Fibroblast of skin of back (primary cell): ENCODE data around the gene NSUN3. TPM values are rescaled to one million over a fixed set of nuclear protein-coding genes. Genes with fewer than 3 reads are reported as not detected.
A peak's percentile ranks its signal among the peaks of the same experiment; 100 is the strongest.
"Not testable (repeated sequence)": the region's sequence is repeated elsewhere in the genome, so short reads cannot be mapped to it uniquely, and the experiment has no call there.

Experiments used
- DNase-seq: peaks from one replicate; pipeline ENCODE4 v3.0.0-alpha.2; 2013
- polyA plus RNA-seq, 2 experiments: library from polyadenylated mRNA; unstranded; fragments of 120-200 nt; gene quantifications; one replicate each; pipeline ENCODE4 v1.2.1, GENCODE V29; 2013; ENCODE audit not compliant: insufficient read length in 2 of 2

The NSUN3 gene
- polyA plus RNA-seq (2013, experiment 1 of 2; ENCODE audit: insufficient read length): 5.6 TPM
- polyA plus RNA-seq (2013, experiment 2 of 2; ENCODE audit: insufficient read length): 6.4 TPM

GRCh38 chr3:94062513-94063404, at the start of gene NSUN3, which contains the start of gene DHFR2:
Gene NSUN3, plus strand, starts transcription at chr3:94063061. Its CDS starts 66 bp downstream, at chr3:94063127.
Gene DHFR2, minus strand, starts transcription at chr3:94062916. Its CDS starts 1,405 bp downstream, at chr3:94061511.
- DNase-seq: peak; percentile 99

- no peak for DNase-seq
Observed at GRCh38 chr3:94015025-94015424, 47.8 kb upstream of the NSUN3 start.

GRCh38 chr3:94019659-94020058, 43.2 kb upstream of the NSUN3 start:
- no peak for DNase-seq

GRCh38 chr3:94020293-94020692, 42.6 kb upstream of the NSUN3 start:
- DNase-seq: no peak

DNA sequence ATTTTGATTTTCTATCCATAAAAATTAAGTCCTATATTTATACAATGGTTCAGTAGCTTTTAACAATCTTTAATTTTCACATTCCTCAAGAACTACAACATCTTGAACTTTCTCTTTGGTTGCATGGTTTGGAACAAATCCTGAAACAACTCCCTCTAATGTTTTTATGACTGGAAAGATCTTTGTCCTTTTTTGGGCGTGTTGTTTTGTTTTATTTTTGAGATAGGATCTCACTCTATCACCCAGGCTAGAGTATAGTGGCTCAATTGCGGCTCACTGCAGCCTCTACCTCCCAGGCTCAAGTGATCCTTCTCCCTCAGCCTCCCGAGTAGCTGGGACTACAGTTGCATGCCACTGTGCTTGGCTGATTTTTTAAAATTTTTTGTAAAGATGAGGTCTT, 38.5 kb upstream of the NSUN3 start:
- DNase-seq: peak; percentile 68

DNA sequence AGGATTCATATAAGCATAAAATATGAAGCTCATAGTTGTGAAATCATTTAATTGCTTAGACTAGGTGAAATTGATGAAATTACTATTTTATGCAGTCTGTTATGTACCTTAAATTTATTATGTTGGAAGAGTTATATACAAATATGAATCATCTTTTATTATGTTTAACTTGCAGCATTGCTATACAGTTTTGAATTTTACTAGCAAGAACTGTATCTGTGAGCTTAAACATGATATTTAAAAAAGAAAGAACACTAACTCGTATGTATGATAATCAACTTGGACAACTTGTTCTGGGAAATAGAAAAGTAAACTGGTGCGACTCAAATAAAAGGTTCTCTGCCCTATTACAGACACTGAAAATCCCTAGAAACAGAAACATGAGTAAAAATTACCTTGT, 36.2 kb upstream of the NSUN3 start:
- DNase-seq: no peak

- DNase-seq: no peak
Observed at GRCh38 chr3:94028093-94028837, 34.6 kb upstream of the NSUN3 start, which contains the start of gene STX19. Gene STX19, minus strand, starts transcription at chr3:94028597. Its CDS starts 13,328 bp downstream, at chr3:94015269.

DNA sequence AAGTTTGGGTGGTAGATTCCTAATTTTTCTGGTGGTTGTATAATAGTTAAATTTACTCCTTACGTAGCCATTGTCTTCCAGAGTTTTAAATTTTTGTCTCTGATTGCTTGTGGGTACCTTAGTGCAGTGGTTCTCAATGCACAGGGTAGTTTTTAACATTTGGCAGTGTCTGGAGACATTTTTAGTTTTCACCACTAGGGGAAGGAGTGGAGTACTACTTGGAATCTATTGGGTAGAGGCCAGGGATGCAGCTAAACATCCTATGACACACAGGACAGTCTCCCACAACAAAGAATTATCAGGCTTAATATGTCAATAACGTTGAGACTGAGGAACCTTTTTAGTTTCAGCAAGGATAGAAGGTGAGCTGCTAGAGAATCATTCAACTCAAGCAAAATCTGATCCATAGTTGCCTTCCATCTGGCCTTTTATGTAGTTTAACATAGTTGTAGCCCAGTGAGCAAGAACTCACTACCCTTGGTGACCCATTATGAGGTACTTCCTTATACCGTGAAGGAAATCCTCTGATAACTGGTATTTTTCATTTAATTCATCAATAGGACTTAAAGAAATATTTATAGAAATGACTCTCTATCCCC, 25.9 kb upstream of the NSUN3 start:
- DNase-seq: peak; percentile 57

- no peak for DNase-seq
Observed at GRCh38 chr3:94043285-94043684, 19.6 kb upstream of the NSUN3 start.

DNA sequence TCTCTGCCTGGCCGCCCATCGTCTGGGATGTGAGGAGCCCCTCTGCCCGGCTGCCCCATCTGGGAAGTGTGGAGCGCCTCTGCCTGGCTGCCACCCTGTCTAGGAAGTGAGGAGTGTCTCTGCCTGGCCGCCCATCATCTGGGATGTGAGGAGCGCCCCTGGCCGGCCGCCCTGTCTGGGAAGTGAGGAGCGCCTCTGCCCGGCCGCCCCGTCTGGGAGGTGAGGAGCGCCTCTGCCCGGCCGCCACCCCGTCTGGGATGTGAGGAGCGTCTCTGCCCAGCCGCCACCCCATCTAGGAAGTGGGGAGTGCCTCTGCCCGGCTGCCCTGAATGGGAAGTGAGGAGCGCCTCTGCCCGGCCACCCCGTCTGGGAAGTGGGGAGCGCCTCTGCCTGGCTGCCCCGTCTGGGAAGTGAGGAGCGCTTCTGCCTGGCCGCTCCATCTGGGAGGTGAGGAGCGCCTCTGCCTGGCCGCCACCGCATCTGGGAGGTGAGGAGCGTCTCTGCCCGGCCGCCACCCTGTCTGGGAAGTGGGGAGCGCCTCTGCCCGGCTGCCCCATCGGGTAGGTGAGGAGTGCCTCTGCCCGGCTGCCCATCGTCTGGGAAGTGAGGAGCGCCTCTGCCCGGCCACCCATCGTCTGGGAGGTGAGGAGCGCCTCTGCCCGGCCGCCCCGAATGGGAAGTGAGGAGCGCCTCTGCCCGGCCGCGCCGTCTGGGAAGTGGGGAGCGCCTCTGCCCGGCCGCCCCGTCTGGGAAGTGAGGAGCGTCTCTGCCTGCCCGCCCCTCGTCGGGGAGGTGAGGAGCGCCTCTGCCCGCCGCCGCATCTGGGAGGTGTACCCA, 18.5 kb upstream of the NSUN3 start:
- DNase-seq: not testable (repeated sequence)

GRCh38 chr3:94046533-94046932, 16.3 kb upstream of the NSUN3 start:
- DNase-seq: no peak

DNA sequence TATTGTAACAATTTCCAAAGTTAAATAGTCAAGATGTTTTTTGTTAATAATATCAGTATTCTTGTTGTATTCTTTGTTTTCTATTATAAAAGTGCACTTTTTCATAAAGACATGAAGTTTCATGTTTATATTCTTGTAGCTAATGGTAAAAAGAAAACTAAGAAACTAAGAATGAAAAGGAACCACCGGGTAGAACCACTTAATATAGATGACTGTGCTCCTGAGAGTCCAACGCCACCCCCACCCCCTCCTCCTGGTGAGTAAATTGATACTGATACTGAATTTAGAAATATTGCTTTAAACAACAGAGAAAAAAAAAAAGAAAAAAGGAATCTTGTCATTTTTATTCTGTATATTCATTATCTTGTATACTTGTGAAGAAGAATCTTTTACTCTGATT, 13.6 kb upstream of the NSUN3 start:
- no peak for DNase-seq

GRCh38 chr3:94050546-94050945, 12.3 kb upstream of the NSUN3 start:
- no peak for DNase-seq

GRCh38 chr3:94061297-94061696, 1.6 kb upstream of the NSUN3 start:
- no peak for DNase-seq

DNA sequence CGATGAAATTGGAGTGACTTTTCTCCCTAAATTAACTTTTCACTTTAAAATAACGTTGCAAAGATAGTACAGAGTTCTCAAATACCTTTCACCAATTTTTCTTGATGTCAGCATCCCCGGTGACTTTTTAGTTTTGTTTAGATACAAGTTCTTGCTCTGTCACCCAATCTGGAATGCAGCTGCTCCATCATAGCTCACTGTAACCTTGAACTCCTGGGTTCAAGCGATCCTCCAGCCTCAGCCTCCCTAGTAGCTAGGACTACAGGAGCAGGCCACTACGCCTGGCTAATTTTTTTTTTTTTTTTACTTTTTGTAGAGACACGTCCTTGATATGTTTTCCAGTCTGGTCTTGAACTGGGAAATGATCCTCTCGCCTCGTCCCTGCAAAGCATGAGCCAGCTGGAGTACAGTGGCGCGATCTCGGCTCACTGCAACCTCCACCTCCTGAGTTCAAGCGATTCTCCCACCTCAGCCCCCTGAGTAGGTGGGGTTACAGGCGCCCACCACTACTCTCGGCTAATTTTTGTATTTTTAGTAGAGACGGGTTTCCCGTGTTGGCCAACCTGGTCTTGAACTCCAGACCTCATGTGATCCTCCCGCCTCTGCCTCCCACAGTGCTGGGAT, 747 bp downstream of the NSUN3 start:
- DNase-seq: peak; percentile 7

DNA sequence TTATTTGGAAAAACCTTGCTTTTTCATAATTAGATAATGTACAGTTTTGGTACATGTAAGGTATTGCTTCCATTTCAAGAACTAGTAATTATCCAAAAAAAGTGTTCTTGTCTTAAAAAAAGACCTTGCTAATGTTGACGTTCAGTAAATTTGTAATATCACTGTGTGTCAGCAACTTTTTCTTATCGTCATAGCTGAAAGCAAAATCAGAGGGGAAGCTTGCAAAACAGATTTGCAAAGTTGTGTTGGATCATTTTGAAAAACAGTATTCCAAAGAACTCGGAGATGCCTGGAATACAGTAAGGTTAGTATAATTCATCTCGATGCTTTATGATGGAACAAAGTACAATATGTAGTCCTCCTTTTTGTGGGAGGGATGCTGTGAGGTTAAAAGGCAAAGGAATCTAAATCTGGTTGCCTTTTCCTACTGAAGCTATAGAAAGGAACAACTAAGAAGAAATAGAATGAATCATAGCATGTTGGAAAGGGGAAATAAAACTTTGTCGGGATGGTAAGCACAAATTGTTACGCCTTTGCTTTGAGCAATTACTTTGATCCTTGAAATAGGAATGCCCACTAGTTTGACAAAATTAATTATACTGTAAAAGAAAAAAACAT, 1.5 kb downstream of the NSUN3 start:
- DNase-seq: no peak

GRCh38 chr3:94065122-94065521, 2.3 kb downstream of the NSUN3 start:
- DNase-seq: no peak

DNA sequence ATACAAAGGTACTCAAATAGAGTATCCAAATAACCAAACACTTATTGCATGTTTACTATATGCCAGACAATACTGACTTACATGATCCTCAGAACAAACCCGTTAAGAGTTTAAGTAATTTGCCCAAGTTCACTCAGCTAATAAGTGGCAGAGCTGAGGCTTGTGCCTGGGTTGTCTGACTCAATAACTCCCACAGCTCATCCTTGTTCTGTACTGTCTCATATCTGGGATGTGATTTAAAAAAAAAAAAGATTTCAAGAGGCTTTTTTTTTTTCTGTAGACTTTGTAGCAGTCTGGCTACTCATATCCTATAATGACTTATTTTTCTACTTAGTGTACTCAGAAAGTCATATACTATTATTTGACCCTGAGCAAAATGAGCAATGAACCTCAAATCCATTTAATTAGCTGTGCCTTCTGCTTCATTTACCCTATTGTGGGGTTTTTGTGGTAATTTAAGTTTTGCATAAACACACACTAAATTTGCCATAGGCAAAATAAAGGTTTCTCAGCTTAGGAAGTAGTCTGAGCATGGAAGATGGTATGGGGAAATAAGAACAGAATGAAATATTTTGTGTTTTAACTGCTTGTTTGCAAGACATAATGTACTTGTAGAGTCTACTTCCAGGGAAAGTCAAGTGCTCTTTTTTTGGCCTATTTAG, 3.1 kb downstream of the NSUN3 start:
- DNase-seq: no peak

- peak; percentile 9 for DNase-seq
Observed at GRCh38 chr3:94066506-94067500, 3.9 kb downstream of the NSUN3 start.
